Cardiac muscle cell (in vitro differentiated cells and primary cell): ENCODE results near the gene HSD17B8. TPM values are rescaled to one million over a fixed set of nuclear protein-coding genes. Genes with fewer than 3 reads are reported as not detected.

Experiments
- DNase-seq, 2 donors: peaks; one replicate each; pipeline versions ENCODE4 v3.0.0 to v3.0.0-alpha.2; 2010 to 2017; ENCODE audit warnings: low read depth in 1 of 2, low spot score in 1 of 2
- H3K27ac ChIP-seq: fragments of 200-600 bp; sonication (generic); 2 replicates; pipeline ENCODE4 v1.5.1; 2016
- H3K27me3 ChIP-seq: fragments of 200-600 bp; sonication (generic); 2 replicates; pipeline ENCODE4 v1.6.0; 2016; ENCODE audit warnings: control low read depth
- H3K36me3 ChIP-seq: fragments of 200-600 bp; sonication (generic); 2 replicates; pipeline ENCODE4 v1.5.1; 2016; ENCODE audit warnings: control low read depth
- H3K4me1 ChIP-seq: fragments of 200-600 bp; sonication (generic); 2 replicates; pipeline ENCODE4 v1.8.1; 2017; ENCODE audit warnings: low read depth, mild to moderate bottlenecking, mixed run types
- H3K4me3 ChIP-seq: fragments of 200-600 bp; sonication (generic); 2 replicates; pipeline ENCODE4 v1.5.1; 2016; ENCODE audit warnings: mild to moderate bottlenecking
- H3K9me3 ChIP-seq: fragments of 200-600 bp; sonication (generic); 2 replicates; pipeline ENCODE4 v1.5.1; 2017; ENCODE audit warnings: low read depth, mild to moderate bottlenecking, control low read depth
- polyA plus RNA-seq: library from polyadenylated mRNA; unstranded; fragments of >200 nt; fragmentation: Nextera tagmentation; extraction: Ambion mirVana; gene quantifications from 2 replicates; pipeline ENCODE4 v1.2.1, GENCODE V29; 2016
- total RNA-seq: library from RNA; depleted of rRNA; stranded (reverse); fragments of >200 nt; gene quantifications from 2 replicates; pipeline ENCODE4 v1.2.3, GENCODE V29; 2016
- TF ChIP-seq, protein P1 (sequence below): IDR thresholded peaks from 2 replicates; pipeline ENCODE4 v1.5.1; 2012; ENCODE audit warnings: low read depth, mild to moderate bottlenecking, low read length

The HSD17B8 gene
- total and polyA plus RNA-seq, 2 experiments from 2014 or later: 45.4 to 47.6 TPM

DNA sequence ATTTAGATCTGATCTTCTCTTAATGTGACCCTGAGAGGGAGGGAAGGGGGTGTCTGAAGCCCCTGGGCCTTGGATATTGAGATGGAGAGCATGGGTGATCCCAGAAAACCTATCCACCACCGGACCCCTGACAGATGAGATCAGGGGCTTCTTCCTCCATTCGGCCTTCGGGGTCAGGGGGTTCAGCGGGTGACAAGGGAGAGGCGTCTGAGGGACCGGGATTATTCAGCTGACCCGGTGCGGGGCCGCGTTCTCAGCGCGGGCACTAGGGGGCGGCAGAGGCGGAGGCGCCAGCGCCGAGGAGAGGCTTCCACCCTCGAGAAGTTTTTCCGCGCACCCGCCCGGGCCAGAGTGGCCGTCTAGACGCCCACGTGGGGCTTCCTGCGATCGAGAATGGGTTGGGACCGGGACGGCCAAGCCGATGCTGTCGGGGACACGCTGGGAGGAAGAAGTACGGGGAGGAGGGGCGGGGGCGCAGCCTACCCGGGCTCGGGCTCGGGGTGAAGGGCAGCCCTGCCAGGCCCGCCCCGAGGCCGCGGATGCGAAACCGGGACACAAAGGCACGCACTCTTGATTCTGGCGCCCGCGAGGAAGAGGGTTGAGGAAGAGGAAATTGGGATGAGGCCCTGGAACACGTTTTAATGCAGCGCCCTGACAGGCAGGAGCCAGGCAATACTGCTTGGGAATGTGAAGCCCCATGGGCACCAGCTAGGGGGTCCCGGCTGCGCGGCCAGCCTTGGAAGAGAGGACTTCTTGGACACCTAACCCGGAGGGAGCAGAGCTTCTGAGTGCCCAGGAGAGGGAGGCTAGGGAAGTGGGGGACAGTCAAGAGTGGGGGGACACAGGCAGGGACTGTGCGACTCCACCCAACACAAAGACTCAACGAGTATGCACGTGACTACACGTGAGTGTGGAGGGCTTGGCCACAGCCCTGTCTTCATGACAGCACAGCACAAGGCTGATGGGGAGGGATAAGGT, 42.8 kb upstream of the HSD17B8 start:
- DNase-seq: peak; percentile 73 to 78
- Histone ChIP-seq H3K36me3 (no peaks in the 10 kb centered on the region), H3K27ac (no peak overlapping the region), H3K9me3 (no peaks in the 10 kb centered on the region), H3K4me3 (peak overlapping the region; percentile 23), H3K4me1 (no peaks in the 10 kb centered on the region), H3K27me3 (no peaks in the 10 kb centered on the region)
- TF ChIP-seq, protein P1, sequence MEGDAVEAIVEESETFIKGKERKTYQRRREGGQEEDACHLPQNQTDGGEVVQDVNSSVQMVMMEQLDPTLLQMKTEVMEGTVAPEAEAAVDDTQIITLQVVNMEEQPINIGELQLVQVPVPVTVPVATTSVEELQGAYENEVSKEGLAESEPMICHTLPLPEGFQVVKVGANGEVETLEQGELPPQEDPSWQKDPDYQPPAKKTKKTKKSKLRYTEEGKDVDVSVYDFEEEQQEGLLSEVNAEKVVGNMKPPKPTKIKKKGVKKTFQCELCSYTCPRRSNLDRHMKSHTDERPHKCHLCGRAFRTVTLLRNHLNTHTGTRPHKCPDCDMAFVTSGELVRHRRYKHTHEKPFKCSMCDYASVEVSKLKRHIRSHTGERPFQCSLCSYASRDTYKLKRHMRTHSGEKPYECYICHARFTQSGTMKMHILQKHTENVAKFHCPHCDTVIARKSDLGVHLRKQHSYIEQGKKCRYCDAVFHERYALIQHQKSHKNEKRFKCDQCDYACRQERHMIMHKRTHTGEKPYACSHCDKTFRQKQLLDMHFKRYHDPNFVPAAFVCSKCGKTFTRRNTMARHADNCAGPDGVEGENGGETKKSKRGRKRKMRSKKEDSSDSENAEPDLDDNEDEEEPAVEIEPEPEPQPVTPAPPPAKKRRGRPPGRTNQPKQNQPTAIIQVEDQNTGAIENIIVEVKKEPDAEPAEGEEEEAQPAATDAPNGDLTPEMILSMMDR: peak; percentile 95

DNA sequence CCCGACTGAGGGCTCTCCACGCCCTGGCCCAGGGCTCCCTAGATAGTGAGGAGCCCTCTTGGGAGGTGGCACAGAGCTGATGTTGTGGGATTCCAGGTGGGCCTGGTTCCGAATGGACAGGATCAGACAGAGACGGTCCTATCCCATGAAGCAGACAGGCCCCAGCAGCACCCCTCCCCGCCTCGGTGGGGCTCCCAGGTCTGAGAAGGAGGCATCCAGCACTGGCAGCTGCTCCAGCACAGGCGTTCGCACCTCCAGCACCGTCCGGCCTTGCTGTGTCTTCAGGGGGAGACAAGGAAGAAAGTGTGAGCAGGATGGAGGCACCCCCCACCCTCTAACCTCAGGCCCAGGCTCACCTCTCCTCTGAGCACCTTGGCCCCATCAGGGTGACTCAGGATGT, 40.9 kb upstream of the HSD17B8 start:
- no peak overlapping the region for H3K4me3 ChIP-seq
- no peaks in the 10 kb centered on the region for H3K9me3 ChIP-seq
- H3K4me1 ChIP-seq: no peaks in the 10 kb centered on the region
- no peaks in the 10 kb centered on the region for H3K36me3 ChIP-seq
- no peak overlapping the region for H3K27ac ChIP-seq
- TF ChIP-seq, protein P1: no peak
- H3K27me3 ChIP-seq: no peaks in the 10 kb centered on the region
- no peak for DNase-seq

- no peak for DNase-seq
- H3K27ac ChIP-seq: no peak overlapping the region
- H3K36me3 ChIP-seq: no peaks in the 10 kb centered on the region
- no peaks in the 10 kb centered on the region for H3K27me3 ChIP-seq
- no peak overlapping the region for H3K4me3 ChIP-seq
- no peaks in the 10 kb centered on the region for H3K9me3 ChIP-seq
- TF ChIP-seq, protein P1: no peak
- H3K4me1 ChIP-seq: no peaks in the 10 kb centered on the region
Observed at GRCh38 chr6:33164176-33164575, 40.3 kb upstream of the HSD17B8 start.

DNA sequence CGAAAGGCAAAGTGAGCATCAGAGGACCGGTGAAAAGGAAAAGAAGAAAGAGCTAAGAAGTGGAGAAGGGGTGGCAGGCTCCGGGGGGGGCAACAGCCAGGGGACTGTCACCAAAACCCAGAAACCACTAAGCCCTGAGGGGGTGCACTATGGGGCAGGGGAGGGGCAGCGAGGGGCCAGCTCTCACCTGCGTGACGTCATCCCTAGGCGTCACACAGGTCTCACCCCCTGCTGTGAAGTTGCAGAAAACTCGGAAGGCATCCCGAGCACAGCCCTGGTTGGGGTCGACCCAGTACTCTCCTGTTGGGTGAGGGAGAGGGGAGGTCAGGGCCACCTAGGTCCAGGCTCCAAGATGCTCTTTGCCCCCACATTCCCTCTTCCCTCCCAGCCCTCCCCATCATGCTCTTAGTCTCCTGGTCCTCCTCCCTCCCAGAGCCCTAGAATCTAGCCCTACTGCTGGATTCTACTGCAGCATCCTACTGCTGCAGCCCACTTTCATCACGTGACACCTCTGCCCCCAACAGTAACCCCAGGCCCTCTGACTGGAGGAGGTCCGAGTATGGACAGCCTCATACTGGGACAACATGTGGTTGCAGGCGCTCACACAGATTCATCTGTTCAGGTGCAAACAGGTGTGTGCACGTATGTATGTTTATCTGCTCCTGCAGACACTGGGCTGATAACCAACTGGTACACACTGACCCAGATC, 39.6 kb upstream of the HSD17B8 start:
- DNase-seq: no peak
- TF ChIP-seq, protein P1: no peak
- Histone ChIP-seq H3K4me3 (no peak overlapping the region), H3K4me1 (no peaks in the 10 kb centered on the region), H3K27me3 (no peaks in the 10 kb centered on the region), H3K9me3 (no peaks in the 10 kb centered on the region), H3K36me3 (peaks cover 4% of the 10 kb centered on the region), H3K27ac (no peak overlapping the region)

GRCh38 chr6:33165581-33166258, 38.7 kb upstream of the HSD17B8 start:
- no peak overlapping the region for H3K27ac ChIP-seq
- DNase-seq: no peak
- H3K9me3 ChIP-seq: no peaks in the 10 kb centered on the region
- peaks cover 4% of the 10 kb centered on the region for H3K36me3 ChIP-seq
- H3K4me1 ChIP-seq: no peaks in the 10 kb centered on the region
- no peaks in the 10 kb centered on the region for H3K27me3 ChIP-seq
- H3K4me3 ChIP-seq: no peak overlapping the region
- TF ChIP-seq, protein P1: no peak
